Breast epithelium (tissue), 3 donors: ENCODE measurements around the gene GRM2.

Experiments used
- POLR2AphosphoS5 ChIP-seq, 3 donors: sonication (generic); formaldehyde crosslinking; IDR thresholded peaks; one replicate each; pipeline ENCODE4 v1.6.1; 2017; ENCODE audit warnings: antibody characterized with exemption in 3 of 3
- TF ChIP-seq, protein P1 (sequence below), 3 donors: fragments of 450-650 bp; IDR thresholded peaks; one replicate each; pipeline ENCODE4 v1.5.1; 2016 to 2017; ENCODE audit warnings: antibody characterized with exemption in 3 of 3, mild to moderate bottlenecking in 3 of 3, moderate library complexity in 3 of 3

DNA sequence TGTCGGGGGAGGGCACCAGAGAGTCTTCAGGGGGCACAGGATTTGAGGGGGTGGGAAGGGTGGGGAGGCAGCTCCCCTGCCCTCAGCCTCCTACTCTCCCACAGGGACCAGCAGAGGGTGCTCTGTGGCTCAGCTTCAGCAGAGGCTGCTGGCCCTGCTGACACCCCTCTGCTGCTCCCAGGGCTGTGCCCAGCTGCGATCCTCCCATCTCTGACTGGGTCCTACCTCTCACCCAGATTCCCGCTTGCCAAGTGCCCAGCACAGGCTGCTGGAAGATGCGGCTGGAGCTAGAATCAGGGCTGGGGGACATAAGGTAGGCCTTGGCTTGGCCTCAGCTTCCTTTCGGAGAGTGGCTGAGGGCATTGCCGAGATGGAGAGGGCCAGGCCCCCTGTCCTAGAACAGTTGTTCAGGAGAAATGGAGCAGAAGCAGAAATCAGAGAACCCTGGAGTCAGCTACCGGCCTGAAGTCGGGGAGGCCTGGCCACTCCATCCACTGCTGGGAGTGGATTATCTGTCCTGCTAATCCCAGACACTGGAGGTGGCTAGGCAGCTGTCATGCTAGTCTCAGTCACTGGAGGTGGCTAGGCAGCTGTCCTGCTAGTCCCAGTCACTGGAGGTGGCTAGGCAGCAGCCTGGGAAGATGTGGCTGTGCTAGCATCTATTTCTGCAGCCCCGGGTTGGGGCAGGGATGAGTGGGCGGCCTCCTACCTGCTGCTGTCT is 3.9 kb downstream of the GRM2 start:
- no peak for TF ChIP-seq POLR2AphosphoS5 (IDR thresholded peaks at IDR 0.05)
- TF ChIP-seq, protein P1, sequence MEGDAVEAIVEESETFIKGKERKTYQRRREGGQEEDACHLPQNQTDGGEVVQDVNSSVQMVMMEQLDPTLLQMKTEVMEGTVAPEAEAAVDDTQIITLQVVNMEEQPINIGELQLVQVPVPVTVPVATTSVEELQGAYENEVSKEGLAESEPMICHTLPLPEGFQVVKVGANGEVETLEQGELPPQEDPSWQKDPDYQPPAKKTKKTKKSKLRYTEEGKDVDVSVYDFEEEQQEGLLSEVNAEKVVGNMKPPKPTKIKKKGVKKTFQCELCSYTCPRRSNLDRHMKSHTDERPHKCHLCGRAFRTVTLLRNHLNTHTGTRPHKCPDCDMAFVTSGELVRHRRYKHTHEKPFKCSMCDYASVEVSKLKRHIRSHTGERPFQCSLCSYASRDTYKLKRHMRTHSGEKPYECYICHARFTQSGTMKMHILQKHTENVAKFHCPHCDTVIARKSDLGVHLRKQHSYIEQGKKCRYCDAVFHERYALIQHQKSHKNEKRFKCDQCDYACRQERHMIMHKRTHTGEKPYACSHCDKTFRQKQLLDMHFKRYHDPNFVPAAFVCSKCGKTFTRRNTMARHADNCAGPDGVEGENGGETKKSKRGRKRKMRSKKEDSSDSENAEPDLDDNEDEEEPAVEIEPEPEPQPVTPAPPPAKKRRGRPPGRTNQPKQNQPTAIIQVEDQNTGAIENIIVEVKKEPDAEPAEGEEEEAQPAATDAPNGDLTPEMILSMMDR (IDR thresholded peaks at IDR 0.05), result no peak
